T47D (cell line): ENCODE results near the gene KRI1.
A peak's percentile ranks its signal among the peaks of the same experiment; 100 is the strongest.

Experiments used
- DNase-seq, 2 experiments: peaks; one replicate each; pipeline versions ENCODE4 v3.0.0 to v3.0.0-alpha.2; 2011 to 2012; ENCODE audit warnings: low read depth in 1 of 2, low spot score in 1 of 2
- JUND ChIP-seq: IDR thresholded peaks from 2 replicates; pipeline ENCODE4 v1.6.1; 2012; ENCODE audit warnings: low read depth
- in situ Hi-C: cut with HindIII; loops from 2 replicates; pipeline ENCODE4 v1.10.0; 2016; ENCODE audit warnings: low sequenced_read_pairs, low pct_unique_long_range_greater_than_20kb

Gene KRI1

DNA sequence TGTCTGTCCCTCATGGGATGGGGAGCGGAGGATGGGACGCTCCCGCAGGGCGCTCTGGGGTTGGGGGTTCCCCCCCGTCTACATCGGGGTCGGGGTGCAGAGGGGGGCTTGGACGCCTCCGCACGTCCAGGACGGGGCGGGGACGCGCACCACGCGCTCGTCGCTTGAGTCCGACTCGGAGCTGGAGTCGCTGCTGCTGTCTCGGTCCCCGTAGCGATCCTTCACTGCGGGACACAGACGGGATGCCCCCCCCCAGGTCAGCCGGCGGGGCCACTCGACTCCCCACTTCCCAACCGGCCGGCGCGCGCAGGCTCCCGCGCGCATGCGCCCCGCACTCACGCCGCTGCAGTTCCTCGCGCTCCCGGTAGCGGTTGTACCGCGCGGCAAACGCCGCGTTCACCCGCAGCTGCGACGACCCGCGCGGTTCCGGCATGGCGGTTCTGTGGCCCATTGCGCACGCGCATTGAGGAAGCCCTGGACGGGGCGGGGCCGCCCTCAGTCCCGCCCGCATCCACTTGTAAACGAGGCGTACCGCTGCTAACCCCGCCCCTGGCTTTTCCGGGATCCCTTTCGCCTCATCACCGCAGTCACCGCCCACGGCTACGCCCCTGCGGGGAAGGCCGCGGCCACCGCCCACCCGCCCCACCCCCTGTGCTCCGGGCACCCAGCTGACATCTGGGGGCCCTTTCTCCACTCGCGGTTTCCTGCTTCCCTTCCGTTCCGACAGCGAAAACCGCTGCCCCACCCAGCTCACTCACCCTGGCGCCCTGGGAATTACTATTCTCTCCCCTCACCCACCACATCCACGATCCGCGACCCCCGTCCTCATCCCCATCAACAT lies at the start of gene KRI1:
Gene KRI1, minus strand, starts transcription at position 444 of the 841 bp plus-strand sequence. Its CDS starts 11 bp downstream, at position 433.
- in situ Hi-C loops: no loop called here

GRCh38 chr19:10612499-10613119 lies 46.8 kb upstream of the KRI1 start:
- no peak for TF ChIP-seq JUND
- no peak for DNase-seq
- in situ Hi-C loops: no loop called here

More for the DNA sequence above, at the start of gene KRI1:
- no peak for TF ChIP-seq JUND
- DNase-seq: peak; percentile 95 to 96

- in situ Hi-C loops: no loop called here
- DNase-seq: no peak
Measured at GRCh38 chr19:10611907-10612306, 46.1 kb upstream of the KRI1 start.

GRCh38 chr19:10604460-10604980 lies 38.7 kb upstream of the KRI1 start:
- in situ Hi-C loops: no loop called here
- no peak for TF ChIP-seq JUND
- peak; percentile 64 to 85 for DNase-seq

More at GRCh38 chr19:10611907-10612306, 46.1 kb upstream of the KRI1 start:
- no peak for TF ChIP-seq JUND

DNA sequence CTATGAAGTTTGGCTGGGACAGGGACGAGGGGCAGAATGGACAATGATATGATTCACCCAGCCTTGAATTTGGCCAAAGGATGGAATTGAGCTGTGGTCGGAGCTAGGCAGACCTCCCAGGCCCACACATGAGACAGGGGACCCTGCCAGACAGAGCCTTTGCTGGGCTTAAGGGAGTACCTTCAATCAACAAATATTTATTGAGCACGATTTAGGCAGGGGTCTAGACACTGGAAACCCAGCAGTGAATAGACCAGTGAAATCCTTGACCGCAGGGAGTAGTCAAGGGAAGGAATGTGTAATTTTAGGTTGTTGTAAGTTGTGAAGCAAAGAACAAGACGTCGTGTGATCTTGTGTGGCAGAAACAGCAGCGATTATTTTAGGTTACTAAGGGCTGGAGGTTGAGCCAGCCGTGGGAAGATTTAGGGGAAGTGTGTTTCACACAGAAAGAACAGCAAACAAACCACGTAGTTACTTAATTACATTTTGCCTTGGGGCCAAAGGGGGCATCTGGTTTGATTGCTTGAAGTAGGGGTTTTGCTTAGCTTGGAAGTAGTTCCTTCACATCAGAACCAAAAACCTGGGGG lies 38.2 kb upstream of the KRI1 start:
- DNase-seq: peak in 1 of 2 experiments; percentile 75
- no peak for TF ChIP-seq JUND
- in situ Hi-C loops: no loop called here

DNA sequence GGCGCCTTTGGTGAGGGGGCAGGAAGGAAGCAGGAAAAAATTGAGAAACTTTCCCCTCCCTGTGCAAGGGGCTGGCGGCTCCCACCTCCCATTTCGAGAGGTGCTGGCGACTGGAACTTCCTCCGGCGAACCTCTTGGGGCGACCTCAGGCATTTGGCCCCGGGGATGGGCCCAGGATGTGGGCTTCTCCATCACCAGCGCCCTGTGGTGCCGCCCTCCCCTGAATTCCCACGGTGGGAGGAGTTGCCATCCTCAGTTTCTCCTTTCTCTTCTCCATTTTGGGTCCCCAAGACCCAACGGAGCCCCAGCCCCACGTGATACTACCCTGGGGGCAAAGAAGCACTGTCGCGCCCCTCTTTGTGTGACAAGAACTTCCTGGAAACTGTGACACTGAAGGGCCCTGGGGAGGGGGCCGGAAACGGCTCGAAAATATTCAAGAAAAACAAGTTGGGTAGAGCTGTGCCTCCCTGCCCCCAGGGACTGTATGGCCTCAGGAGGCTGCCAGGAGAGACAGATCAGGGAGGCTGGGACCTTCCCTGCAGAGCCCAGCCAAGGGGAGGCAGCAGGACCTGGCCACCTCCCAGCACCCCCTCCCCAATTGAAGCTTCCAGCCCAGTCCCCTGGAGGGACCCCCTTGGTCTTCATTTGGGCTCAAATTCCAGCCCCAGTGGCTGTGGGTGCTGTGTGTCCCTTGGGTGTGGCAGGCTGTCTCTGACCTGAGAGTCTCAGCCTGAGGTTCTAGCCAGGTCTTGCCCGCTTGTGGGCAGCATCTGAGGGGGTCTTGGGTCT lies 37.5 kb upstream of the KRI1 start:
- in situ Hi-C loops: no loop called here
- TF ChIP-seq JUND: no peak
- DNase-seq: peak in 1 of 2 experiments; percentile 75

DNA sequence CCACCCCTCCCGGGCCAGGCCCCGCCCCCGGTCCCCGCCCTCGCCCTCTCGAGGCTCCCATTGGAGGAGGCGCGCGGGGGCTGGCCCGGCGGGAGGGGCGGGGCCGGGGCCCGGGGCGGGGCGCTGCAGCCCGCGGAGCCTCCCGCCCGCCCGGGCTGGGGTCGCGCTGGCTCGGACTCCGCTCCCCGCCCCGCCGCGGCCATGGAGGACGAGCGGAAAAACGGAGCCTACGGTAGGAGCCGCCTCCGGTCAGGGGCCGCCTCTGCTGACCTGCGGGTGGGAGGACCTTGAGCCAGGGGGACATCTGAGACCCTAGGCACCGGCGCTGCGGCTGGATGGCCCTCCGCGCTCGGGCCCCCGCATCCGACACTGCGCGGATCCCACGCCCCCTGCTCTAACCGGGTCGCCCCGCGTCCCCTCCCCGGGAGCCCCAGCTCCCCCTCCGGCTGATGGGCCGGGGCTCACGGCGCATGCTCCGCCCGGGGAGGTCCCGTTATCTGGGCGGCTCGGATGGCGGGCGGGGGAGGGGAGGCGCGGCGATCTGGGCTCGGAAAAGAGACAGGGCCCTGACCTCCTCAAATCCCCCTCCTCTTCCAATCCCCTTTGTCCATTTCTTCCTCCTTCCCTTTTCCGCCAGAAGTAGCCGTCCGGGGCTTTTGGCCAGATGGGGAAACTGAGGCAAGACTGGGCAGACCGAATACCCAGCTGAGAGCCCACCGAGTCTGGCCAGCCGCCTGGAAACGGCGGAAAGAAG lies 36.7 kb upstream of the KRI1 start:
- no peak for TF ChIP-seq JUND
- DNase-seq: peak; percentile 78 to 82
- in situ Hi-C loops: no loop called here

DNA sequence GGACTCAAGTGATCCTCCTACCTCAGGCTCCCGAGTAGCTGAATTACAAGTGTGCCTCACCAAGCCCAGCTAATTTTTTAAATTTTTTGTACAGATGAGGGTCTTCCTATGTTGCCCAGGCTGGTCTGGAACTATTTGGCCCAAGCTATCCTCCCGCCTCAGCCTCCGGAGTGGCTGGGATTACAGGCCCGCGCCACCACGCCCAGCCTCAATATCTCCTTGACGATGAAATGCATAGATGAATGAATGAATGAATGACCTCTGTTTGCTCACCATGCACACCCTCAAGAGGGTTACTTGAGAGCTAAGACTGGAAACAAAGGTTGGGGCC lies 36.2 kb upstream of the KRI1 start:
- no peak for TF ChIP-seq JUND
- no peak for DNase-seq
- in situ Hi-C loops: no loop called here

DNA sequence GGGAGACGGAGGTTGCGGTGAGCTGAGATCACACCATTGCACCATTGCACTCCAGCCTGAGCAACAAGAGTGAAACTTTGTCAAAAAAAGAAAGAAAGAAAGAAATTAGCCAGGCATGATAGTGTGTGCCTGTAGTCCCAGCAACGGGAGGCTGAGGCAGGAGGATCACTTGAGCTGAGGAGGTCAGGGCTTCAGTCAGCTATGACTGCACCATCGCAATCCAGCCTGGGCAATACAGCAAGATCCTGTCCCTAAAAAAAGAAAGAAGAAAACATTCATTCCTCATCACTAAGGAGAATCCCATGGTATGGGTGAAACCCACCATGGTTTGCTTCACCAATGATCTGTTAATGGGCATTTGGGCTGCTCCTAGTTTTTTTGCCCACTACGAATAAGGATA lies 34.3 kb upstream of the KRI1 start:
- in situ Hi-C loops: no loop called here
- no peak for DNase-seq
- no peak for TF ChIP-seq JUND

GRCh38 chr19:10593820-10594637 lies 28.2 kb upstream of the KRI1 start:
- in situ Hi-C loops: no loop called here
- no peak for DNase-seq
- no peak for TF ChIP-seq JUND

DNA sequence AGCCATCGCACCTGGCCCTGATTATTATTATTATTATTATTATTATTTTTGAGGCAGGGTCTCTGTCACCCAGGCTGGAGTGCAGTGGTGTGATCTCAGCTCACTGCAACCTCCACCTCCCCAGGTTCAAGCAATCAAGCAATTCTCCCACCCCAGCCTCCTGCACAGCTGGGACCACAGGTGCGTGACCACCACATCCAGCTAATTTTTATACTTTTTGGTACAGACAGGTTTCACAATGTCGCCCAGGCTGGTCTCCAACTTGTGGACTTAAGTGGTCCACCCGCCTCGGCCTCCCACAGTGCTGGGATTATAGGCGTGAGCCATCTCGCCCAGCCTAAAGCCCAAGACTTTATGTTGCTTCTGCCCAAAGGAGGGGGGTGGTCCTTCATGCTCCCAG lies 27.3 kb upstream of the KRI1 start:
- TF ChIP-seq JUND: no peak
- in situ Hi-C loops: no loop called here
- no peak for DNase-seq
